Glutamatergic neuron (in vitro differentiated cells): ENCODE measurements around the gene SMIM5. TPM values are rescaled to one million over a fixed set of nuclear protein-coding genes. Genes with fewer than 3 reads are reported as not detected.

ENCODE experiments used
- DNase-seq: peaks from one replicate; pipeline ENCODE4 v3.0.0; 2022
- H3K27ac Mint-ChIP-seq: one replicate; pipeline ENCODE4 v1.8.0; 2020; ENCODE audit warnings: mild to moderate bottlenecking, mixed read lengths, inconsistent platforms; ENCODE audit not compliant: unreplicated experiment
- H3K27me3 Mint-ChIP-seq: one replicate; pipeline ENCODE4 v1.8.0; 2020; ENCODE audit warnings: mild to moderate bottlenecking, moderate library complexity, mixed read lengths, inconsistent platforms; ENCODE audit not compliant: unreplicated experiment
- H3K36me3 Mint-ChIP-seq: one replicate; pipeline ENCODE4 v1.8.0; 2020; ENCODE audit warnings: mild to moderate bottlenecking, mixed read lengths, inconsistent platforms; ENCODE audit not compliant: unreplicated experiment
- H3K4me1 Mint-ChIP-seq: one replicate; pipeline ENCODE4 v1.8.0; 2020; ENCODE audit warnings: mild to moderate bottlenecking, low read depth, mixed read lengths, inconsistent platforms; ENCODE audit not compliant: unreplicated experiment
- H3K4me3 Mint-ChIP-seq: one replicate; pipeline ENCODE4 v1.8.0; 2020; ENCODE audit warnings: mild to moderate bottlenecking, mixed read lengths, inconsistent platforms; ENCODE audit not compliant: unreplicated experiment
- H3K9me3 Mint-ChIP-seq: one replicate; pipeline ENCODE4 v1.8.0; 2020; ENCODE audit warnings: mild to moderate bottlenecking, moderate library complexity, mixed read lengths, inconsistent platforms; ENCODE audit not compliant: unreplicated experiment
- total RNA-seq: library from RNA; stranded (reverse); fragmentation: NEBNext Ultra II Directional; extraction: Animal tissue kit (Norgen Biotek cat#: 25700); gene quantifications from one replicate; pipeline ENCODE4 v1.2.1, GENCODE V29; 2021; ENCODE audit not compliant: unreplicated experiment
- TF ChIP-seq, protein P1 (sequence below): fragments of 200-600 bp; sonication (generic); IDR thresholded peaks from one replicate; pipeline ENCODE4 v1.5.0; 2021; ENCODE audit not compliant: partially characterized antibody, unreplicated experiment

The SMIM5 gene
- total RNA-seq, 1 donor from 2014 or later, result 0.20 TPM

DNA sequence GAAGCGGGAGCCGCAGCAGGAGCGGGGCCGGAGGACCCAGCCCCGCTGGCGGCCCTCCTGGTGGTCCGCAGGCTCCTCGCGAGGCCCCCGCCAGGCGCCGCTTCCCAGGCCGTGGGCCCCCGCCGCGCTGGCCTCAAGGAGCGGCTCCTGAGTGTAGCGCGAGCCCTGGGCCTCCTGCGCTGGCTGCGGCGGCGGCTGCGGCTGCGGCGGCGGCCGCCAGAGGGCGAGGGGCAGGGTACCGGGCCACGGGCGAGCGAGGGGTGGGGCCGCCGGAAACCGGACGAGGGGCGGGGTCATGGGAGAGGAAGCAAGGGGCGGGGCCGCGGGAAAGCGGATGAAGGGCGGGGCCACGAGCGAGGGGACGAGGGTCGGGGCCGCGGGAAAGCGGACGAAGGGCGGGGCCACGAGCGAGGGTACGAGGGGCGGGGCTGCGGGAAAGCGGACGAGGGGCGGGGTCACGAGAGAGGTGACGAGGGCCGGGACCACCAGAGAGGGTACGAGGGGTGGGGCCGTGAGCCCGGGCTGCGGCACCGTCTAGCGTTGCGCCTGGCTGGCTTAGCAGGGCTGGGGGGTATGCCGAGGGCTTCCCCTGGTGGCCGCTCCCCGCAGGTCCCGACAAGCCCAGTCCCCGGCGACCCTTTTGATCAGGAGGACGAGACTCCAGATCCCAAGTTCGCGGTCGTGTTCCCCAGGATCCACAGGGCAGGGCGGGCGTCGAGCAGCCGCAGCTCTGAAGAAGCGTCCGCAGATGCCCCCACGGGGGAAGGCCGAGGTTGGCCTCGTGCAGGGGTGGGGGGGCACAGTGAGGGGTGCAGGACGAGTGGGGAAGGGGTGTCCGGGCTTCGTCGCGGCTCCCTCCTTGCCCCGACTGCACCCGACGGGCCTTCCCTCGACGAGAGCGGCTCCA, 44.0 kb upstream of the SMIM5 start:
- H3K4me3 Mint-ChIP-seq, result peak overlapping the region; percentile 30
- no peak overlapping the region for H3K27ac Mint-ChIP-seq
- peak; percentile 97 for DNase-seq
- H3K27me3 Mint-ChIP-seq, result peaks cover 8% of the 10 kb centered on the region
- H3K9me3 Mint-ChIP-seq, result peaks cover 7% of the 10 kb centered on the region
- H3K4me1 Mint-ChIP-seq, result no peaks in the 10 kb centered on the region
- TF ChIP-seq, protein P1, sequence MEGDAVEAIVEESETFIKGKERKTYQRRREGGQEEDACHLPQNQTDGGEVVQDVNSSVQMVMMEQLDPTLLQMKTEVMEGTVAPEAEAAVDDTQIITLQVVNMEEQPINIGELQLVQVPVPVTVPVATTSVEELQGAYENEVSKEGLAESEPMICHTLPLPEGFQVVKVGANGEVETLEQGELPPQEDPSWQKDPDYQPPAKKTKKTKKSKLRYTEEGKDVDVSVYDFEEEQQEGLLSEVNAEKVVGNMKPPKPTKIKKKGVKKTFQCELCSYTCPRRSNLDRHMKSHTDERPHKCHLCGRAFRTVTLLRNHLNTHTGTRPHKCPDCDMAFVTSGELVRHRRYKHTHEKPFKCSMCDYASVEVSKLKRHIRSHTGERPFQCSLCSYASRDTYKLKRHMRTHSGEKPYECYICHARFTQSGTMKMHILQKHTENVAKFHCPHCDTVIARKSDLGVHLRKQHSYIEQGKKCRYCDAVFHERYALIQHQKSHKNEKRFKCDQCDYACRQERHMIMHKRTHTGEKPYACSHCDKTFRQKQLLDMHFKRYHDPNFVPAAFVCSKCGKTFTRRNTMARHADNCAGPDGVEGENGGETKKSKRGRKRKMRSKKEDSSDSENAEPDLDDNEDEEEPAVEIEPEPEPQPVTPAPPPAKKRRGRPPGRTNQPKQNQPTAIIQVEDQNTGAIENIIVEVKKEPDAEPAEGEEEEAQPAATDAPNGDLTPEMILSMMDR, result peak; percentile 74
- peaks cover 4% of the 10 kb centered on the region for H3K36me3 Mint-ChIP-seq

DNA sequence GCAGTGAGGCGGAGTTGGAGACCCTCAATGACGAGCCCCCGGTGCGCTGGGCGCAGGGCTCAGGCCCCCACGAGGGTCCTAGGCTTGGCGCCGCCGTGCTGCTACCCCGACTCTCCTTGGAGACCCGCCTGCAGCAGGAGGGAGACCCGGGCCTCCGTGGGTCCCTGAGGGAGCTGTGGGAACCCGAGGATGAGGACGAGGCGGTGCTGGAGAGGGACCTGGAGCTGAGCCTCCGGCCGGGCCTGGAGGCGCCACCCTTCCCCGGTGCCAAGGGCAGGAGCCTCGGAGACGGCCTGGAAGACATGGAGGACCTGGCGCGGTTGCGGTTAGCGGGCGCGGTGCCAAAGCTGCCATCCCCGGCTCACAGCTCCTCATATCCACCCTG, 43.3 kb upstream of the SMIM5 start:
- H3K36me3 Mint-ChIP-seq, result peaks cover 4% of the 10 kb centered on the region
- H3K27ac Mint-ChIP-seq, result no peak overlapping the region
- peaks cover 8% of the 10 kb centered on the region for H3K27me3 Mint-ChIP-seq
- TF ChIP-seq, protein P1, result no peak
- no peaks in the 10 kb centered on the region for H3K4me1 Mint-ChIP-seq
- no peak for DNase-seq
- no peak overlapping the region for H3K4me3 Mint-ChIP-seq
- H3K9me3 Mint-ChIP-seq, result peaks cover 7% of the 10 kb centered on the region

DNA sequence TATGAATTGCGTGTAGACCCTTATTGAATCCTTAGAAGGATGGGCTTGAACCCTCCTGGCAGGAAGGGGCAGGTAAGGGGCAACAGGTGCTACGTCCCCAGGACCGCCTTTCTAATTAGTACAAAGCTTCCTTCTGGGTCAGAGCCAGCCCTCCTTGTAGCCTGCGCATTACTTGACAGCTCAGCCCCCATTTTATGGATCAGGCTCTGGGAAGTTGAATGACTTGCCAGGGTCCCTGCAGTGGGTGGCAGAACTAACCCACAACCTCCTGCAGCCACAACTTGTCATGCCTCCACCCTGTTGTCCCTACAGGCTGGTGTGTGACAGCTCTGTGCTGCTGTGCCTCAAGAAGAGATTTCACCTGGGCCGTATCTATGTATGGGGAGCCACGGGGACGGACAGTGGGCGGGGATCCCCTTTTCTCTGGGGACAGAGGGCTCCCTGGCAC, 42.9 kb upstream of the SMIM5 start:
- DNase-seq, result no peak

DNA sequence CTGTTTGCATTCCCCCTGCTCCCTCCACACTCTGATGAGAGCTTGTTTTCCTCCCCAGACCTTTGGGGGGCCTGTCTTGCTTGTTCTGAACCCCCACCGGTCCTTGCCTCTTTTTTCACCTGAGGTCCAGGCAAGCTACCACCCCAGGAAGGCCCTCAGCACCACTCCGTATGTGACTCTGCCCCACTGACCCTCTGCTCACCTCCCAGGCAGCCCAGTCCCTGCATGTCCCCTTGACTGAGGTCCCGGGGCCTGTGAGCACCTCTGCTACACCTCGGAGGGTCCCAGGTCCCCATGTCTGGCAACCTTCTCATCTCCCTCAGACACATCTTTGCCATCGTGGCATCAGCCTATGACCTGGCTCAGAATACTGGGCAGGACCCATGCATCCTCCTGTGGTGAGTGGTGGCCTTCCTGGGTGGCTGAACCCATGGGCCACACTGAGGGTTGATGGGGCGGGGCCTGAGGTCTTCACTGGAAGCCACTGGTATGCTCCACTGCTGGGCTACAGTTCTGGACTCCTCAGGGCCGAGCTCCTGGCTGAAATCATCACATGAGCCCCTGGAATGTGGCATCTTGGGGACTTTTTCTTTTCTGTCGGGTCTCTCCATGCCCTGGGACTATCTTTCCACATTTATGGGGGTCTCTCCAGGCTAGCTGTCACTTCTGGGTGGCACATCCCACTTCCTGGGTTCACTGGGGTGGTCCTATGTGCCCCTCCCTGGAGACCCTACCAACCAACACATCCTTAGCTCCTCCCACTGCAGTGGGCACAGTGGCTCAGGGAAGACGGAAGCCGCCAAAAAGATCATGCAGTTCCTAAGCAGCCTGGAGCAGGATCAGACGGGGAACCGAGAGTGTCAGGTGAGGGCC, 42.1 kb upstream of the SMIM5 start:
- Mint-ChIP-seq H3K9me3 (peaks cover 4% of the 10 kb centered on the region), H3K27me3 (peaks cover 8% of the 10 kb centered on the region), H3K4me3 (no peak overlapping the region), H3K4me1 (no peaks in the 10 kb centered on the region), H3K27ac (no peak overlapping the region), H3K36me3 (peaks cover 4% of the 10 kb centered on the region)
- TF ChIP-seq, protein P1, result no peak
- DNase-seq, result no peak

More for the DNA sequence above, 42.9 kb upstream of the SMIM5 start:
- Mint-ChIP-seq H3K36me3 (peaks cover 4% of the 10 kb centered on the region), H3K4me1 (no peaks in the 10 kb centered on the region), H3K27ac (no peak overlapping the region), H3K27me3 (peaks cover 8% of the 10 kb centered on the region), H3K4me3 (no peak overlapping the region), H3K9me3 (peaks cover 7% of the 10 kb centered on the region)
- TF ChIP-seq, protein P1, result no peak
